IMR-90 (cell line): Measurements from ENCODE around the gene GRK5. TPM values are rescaled to one million over a fixed set of nuclear protein-coding genes. Genes with fewer than 3 reads are reported as not detected.

ENCODE experiments used
- ATAC-seq: fragments of 200-7000 bp; cut with Tn5 transposase; 2 replicates; pipeline ENCODE4 v1.9.1; 2020; ENCODE audit warnings: low read depth, mild to moderate bottlenecking, moderate library complexity
- BruUV-seq: library from RNA; stranded (reverse); fragments of 400-500 nt; replicated peaks from 2 replicates; lab custom pipeline; 2021; lab: Mats Ljungman, UMichigan
- CTCF ChIA-PET: fragments of 300-600 bp; formaldehyde crosslinking; extraction: SDS; loops from one replicate; lab custom pipeline; 2021; ENCODE audit warnings: antibody characterized with exemption; lab: Yijun Ruan, JAX
- POLR2A ChIA-PET: fragments of 300-600 bp; sonication (Branson Sonifier 250); formaldehyde crosslinking; loops from one replicate; lab custom pipeline; 2022; ENCODE audit warnings: antibody characterized with exemption; ENCODE audit not compliant: unreplicated experiment; lab: Charles Lee
- DNase-seq: peaks from one replicate; pipeline ENCODE4 v3.0.0; 2013
- H2AFZ ChIP-seq: replicated peaks from 2 replicates; pipeline ENCODE3; 2013; ENCODE audit warnings: low read length, mild to moderate bottlenecking; ENCODE audit not compliant: poor library complexity
- H2AK5ac ChIP-seq: 2 replicates; pipeline ENCODE4 v1.6.1; 2013; ENCODE audit warnings: low read depth, low read length, inconsistent platforms
- H2AK9ac ChIP-seq: replicated peaks from 2 replicates; pipeline ENCODE3; 2013; ENCODE audit warnings: mild to moderate bottlenecking, low read depth, low read length, moderate library complexity; ENCODE audit not compliant: poor library complexity
- H2BK120ac ChIP-seq: 2 replicates; pipeline ENCODE4 v1.6.1; 2013; ENCODE audit warnings: low read depth, low read length, inconsistent platforms
- H2BK15ac ChIP-seq: 3 replicates; pipeline ENCODE4 v1.6.1; 2013; ENCODE audit warnings: low read depth, low read length, inconsistent platforms
- H2BK20ac ChIP-seq: 2 replicates; pipeline ENCODE4 v1.6.1; 2013; ENCODE audit warnings: low read depth, mild to moderate bottlenecking, inconsistent platforms, low read length, moderate library complexity
- H2BK5ac ChIP-seq: 2 replicates; pipeline ENCODE4 v1.6.1; 2013; ENCODE audit warnings: mild to moderate bottlenecking, low read depth, low read length, inconsistent platforms; ENCODE audit not compliant: poor library complexity, severe bottlenecking
- H3K14ac ChIP-seq: replicated peaks from 2 replicates; pipeline ENCODE4 v1.6.1; 2013; ENCODE audit warnings: low read depth, low read length, inconsistent platforms
- H3K18ac ChIP-seq: 2 replicates; pipeline ENCODE4 v1.6.1; 2013; ENCODE audit warnings: low read depth, low read length, control low read depth
- H3K23ac ChIP-seq: 2 replicates; pipeline ENCODE4 v1.6.1; 2013; ENCODE audit warnings: low read depth, low read length, inconsistent platforms
- H3K27ac ChIP-seq: 2 replicates; pipeline ENCODE4 v1.5.1; 2013; ENCODE audit warnings: mild to moderate bottlenecking, control low read depth, low read length; ENCODE audit not compliant: insufficient read depth
- H3K27me3 ChIP-seq: 2 replicates; pipeline ENCODE4 v1.6.1; 2013; ENCODE audit warnings: low read length; ENCODE audit not compliant: control insufficient read depth, insufficient read depth
- H3K36me3 ChIP-seq: 2 replicates; pipeline ENCODE4 v1.6.1; 2013; ENCODE audit warnings: low read length, mixed read lengths; ENCODE audit not compliant: control insufficient read depth, insufficient read depth
- H3K4ac ChIP-seq: 2 replicates; pipeline ENCODE4 v1.6.1; 2013; ENCODE audit warnings: low read depth, low read length, inconsistent platforms
- H3K4me1 ChIP-seq: 2 replicates; pipeline ENCODE4 v1.6.1; 2013; ENCODE audit warnings: low read length, mixed read lengths; ENCODE audit not compliant: control insufficient read depth, insufficient read depth
- H3K4me2 ChIP-seq: 2 replicates; pipeline ENCODE4 v1.6.1; 2013; ENCODE audit warnings: low read depth, mild to moderate bottlenecking, control low read depth, low read length, moderate library complexity
- H3K4me3 ChIP-seq: 2 replicates; pipeline ENCODE4 v1.5.1; 2013; ENCODE audit warnings: low read depth, mild to moderate bottlenecking, control low read depth, low read length, moderate library complexity; ENCODE audit not compliant: insufficient read depth
- H3K56ac ChIP-seq: 2 replicates; pipeline ENCODE4 v1.6.1; 2013; ENCODE audit warnings: low read length, inconsistent platforms; ENCODE audit not compliant: insufficient read depth; ENCODE audit errors: extremely low read depth
- H3K79me1 ChIP-seq, 2 experiments: 2 replicates each; pipeline ENCODE4 v1.6.1; 2013; ENCODE audit warnings: low read length in 2 of 2, inconsistent platforms in 1 of 2, low read depth in 1 of 2
- H3K9ac ChIP-seq: 2 replicates; pipeline ENCODE4 v1.6.1; 2013; ENCODE audit warnings: low read depth, low read length, control low read depth
- H3K9me1 ChIP-seq: 2 replicates; pipeline ENCODE4 v1.6.1; 2013; ENCODE audit warnings: low read length, inconsistent platforms; ENCODE audit not compliant: insufficient read depth
- H3K9me3 ChIP-seq: 2 replicates; pipeline ENCODE4 v1.6.1; 2013; ENCODE audit warnings: low read length; ENCODE audit not compliant: control insufficient read depth, insufficient read depth
- H4K20me1 ChIP-seq: 2 replicates; pipeline ENCODE4 v1.6.1; 2013; ENCODE audit warnings: low read length, inconsistent platforms; ENCODE audit not compliant: insufficient read depth
- H4K5ac ChIP-seq: 2 replicates; pipeline ENCODE4 v1.6.1; 2013; ENCODE audit warnings: mild to moderate bottlenecking, low read depth, low read length, control low read depth
- H4K8ac ChIP-seq, 2 experiments: 2 replicates each; pipeline ENCODE4 v1.6.1; 2013; ENCODE audit warnings: low read depth in 2 of 2, low read length in 2 of 2, control low read depth in 1 of 2, inconsistent platforms in 1 of 2
- H4K91ac ChIP-seq: 2 replicates; pipeline ENCODE4 v1.6.1; 2013; ENCODE audit warnings: low read depth, low read length, inconsistent platforms; ENCODE audit not compliant: insufficient read depth
- CHD1 ChIP-seq: IDR thresholded peaks from 2 replicates; pipeline ENCODE4 v1.6.1; 2012; ENCODE audit warnings: low read depth, low read length, improper control_type of control experiment
- CTCF ChIP-seq: conservative IDR thresholded peaks from 2 replicates; pipeline ENCODE4 v1.5.1; 2012; ENCODE audit warnings: mild to moderate bottlenecking, low read depth, low read length, improper control_type of control experiment
- MAZ ChIP-seq: IDR thresholded peaks from 2 replicates; pipeline ENCODE4 v1.6.1; 2012; ENCODE audit warnings: low read depth, mild to moderate bottlenecking, low read length, improper control_type of control experiment, moderate library complexity, borderline replicate concordance
- POLR2A ChIP-seq: IDR thresholded peaks from 2 replicates; pipeline ENCODE4 v1.6.1; 2012; ENCODE audit warnings: mild to moderate bottlenecking, low read depth, low read length
- RAD21 ChIP-seq: IDR thresholded peaks from 2 replicates; pipeline ENCODE4 v1.6.1; 2012; ENCODE audit warnings: low read length, improper control_type of control experiment
- RCOR1 ChIP-seq: IDR thresholded peaks from 2 replicates; pipeline ENCODE4 v1.6.1; 2012; ENCODE audit warnings: mild to moderate bottlenecking, low read length, improper control_type of control experiment; ENCODE audit not compliant: insufficient replicate concordance
- RFX5 ChIP-seq: IDR thresholded peaks from 2 replicates; pipeline ENCODE4 v1.8.0; 2012; ENCODE audit warnings: low read depth, mild to moderate bottlenecking, low read length, moderate library complexity
- USF2 ChIP-seq: fragments of 150-350 bp; IDR thresholded peaks from 2 replicates; pipeline ENCODE4 v1.6.1; 2017; ENCODE audit warnings: mild to moderate bottlenecking, antibody characterized with exemption, low read length, low read depth
- WGBS, 2 experiments: methylation state at CpG; one replicate each; pipeline versions ENCODE4 v1.1.5 to v1.1.7; 2013; ENCODE audit warnings: missing lambda C conversion rate in 2 of 2; ENCODE audit not compliant: insufficient read length in 1 of 2; ENCODE audit errors: extremely low coverage in 2 of 2; 5-methylcytosine and 5-hydroxymethylcytosine counted together
- dilution Hi-C: fragments of 300-500 bp; cut with HindIII; formaldehyde crosslinking; loops from one replicate; pipeline ENCODE4 v1.14.3; 2018; ENCODE audit warnings: low sequenced_read_pairs; ENCODE audit not compliant: unreplicated experiment
- in situ Hi-C: fragments of 300-500 bp; cut with MboI; formaldehyde crosslinking; loops from 3 replicates; pipeline ENCODE4 v1.14.3; 2019; ENCODE audit warnings: low sequenced_read_pairs, inconsistent platforms, mixed read lengths
- intact Hi-C: fragments of 100-400 bp; cut with micrococcal nuclease; formaldehyde crosslinking; loops from 2 replicates; pipeline ENCODE4 v1.10.0; 2022
- polyA plus RNA-seq, 3 experiments: library from polyadenylated mRNA; depleted of rRNA; stranded (reverse); fragments of >200 nt; gene quantifications; 2 replicates each; pipeline ENCODE4 v1.2.3, GENCODE V29; 2012; ENCODE audit warnings: low replicate concordance in 1 of 3
- total RNA-seq: library from RNA; depleted of rRNA; stranded (reverse); fragments of >200 nt; gene quantifications from 2 replicates; pipeline ENCODE4 v1.2.3, GENCODE V29; 2012

GRK5 gene
- total and polyA plus RNA-seq, 2 of the 4 experiments (the other 2 are of a cell fraction), result 12.9 to 16.3 TPM

GRCh38 chr10:119178372-119179119 is 28.8 kb upstream of the GRK5 start, which contains the start of gene PRDX3:
TSS of gene PRDX3 (minus strand) at chr10:119178812. CDS start at chr10:119178790, 22 bp downstream.
- Histone ChIP-seq H3K4me2 (peak within 1 kb of the TSS; percentile 96), H2BK120ac (peak within 1 kb of the TSS; percentile 93), H2BK15ac (peak within 1 kb of the TSS; percentile 81), H3K9me3 (no peaks in the 10 kb centered on the region), H2AK5ac (peak within 1 kb of the TSS; percentile 99), H3K36me3 (peaks cover 10% of the 10 kb centered on the region), H4K91ac (peak within 1 kb of the TSS; percentile 91), H3K4me3 (peak within 1 kb of the TSS; percentile 90), H3K4ac (peak within 1 kb of the TSS; percentile 98), H3K27ac (peak within 1 kb of the TSS; percentile 99), H2BK5ac (peak within 1 kb of the TSS; percentile 98), H2AFZ (peak within 1 kb of the TSS; percentile 94), H4K5ac (peak within 1 kb of the TSS; percentile 99), H3K4me1 (peaks cover 3% of the 10 kb centered on the region), H2BK20ac (peak within 1 kb of the TSS; percentile 64), H3K9me1 (peaks cover 10% of the 10 kb centered on the region), H3K9ac (peak within 1 kb of the TSS; percentile 99), H3K23ac (peak within 1 kb of the TSS; percentile 95), H4K8ac (peak within 1 kb of the TSS; percentile 88 to 99), H4K20me1 (no peaks in the 10 kb centered on the region), H3K79me1 (peaks cover 31 to 44% of the 10 kb centered on the region in 2 experiments), H3K14ac (peak within 1 kb of the TSS; percentile 100), H3K18ac (peak within 1 kb of the TSS; percentile 97), H2AK9ac (peak within 1 kb of the TSS; percentile 95), H3K27me3 (no peaks in the 10 kb centered on the region), H3K56ac (peak within 1 kb of the TSS; percentile 97)
- CTCF ChIA-PET, result no interaction called here
- dilution Hi-C loops (no loop called here), in situ Hi-C loops (loop anchor here (25.0 kb wide), 2 partner anchors 441 to 684 kb away; partner anchors contain the start of gene MCMBP), intact Hi-C loops (loop anchor here (1.0 kb wide), 1 partner anchor 98 kb away; the partner anchor contains the start of gene EIF3A)
- DNase-seq, result peak; percentile 83
- no peak for TF ChIP-seq RCOR1
- TF ChIP-seq RFX5, result no peak
- peak; percentile 3; the same call in 1 of the 2 replicates for TF ChIP-seq RAD21
- TF ChIP-seq POLR2A, result peak; percentile 93
- no peak for TF ChIP-seq CHD1
- peak; percentile 79; the same call in 1 of the 2 replicates for TF ChIP-seq MAZ
- TF ChIP-seq CTCF, result 0 out of 2 replicates have a peak, but pooled peaks have one; percentile 13
- TF ChIP-seq USF2, result peak; percentile 55; the same call in 1 of the 2 replicates
- ATAC-seq, result peak; percentile 99
- BruUV-seq, result TSS peak; percentile 75
- WGBS, 2 experiments, result 0% methylated on average over 26 of the region's 45 CpGs; no CpG with 5 or more reads in 1 of the 2 experiments
- POLR2A ChIA-PET, result no interaction called here
